GM19395 (cell line): ENCODE measurements around the gene NPR3.

ENCODE experiments used
- ATAC-seq: cut with Tn5 transposase; IDR thresholded peaks from one replicate; pipeline ENCODE4 v1.9.1; 2021; ENCODE audit warnings: mild to moderate bottlenecking, moderate library complexity; ENCODE audit not compliant: unreplicated experiment

The NPR3 gene

GRCh38 chr5:32711681-32712480, 760 bp downstream of the NPR3 start:
- no peak for ATAC-seq

- no peak for ATAC-seq
These were observed 1.6 kb downstream of the NPR3 start for GRCh38 chr5:32712481-32713360.

- ATAC-seq, result no peak
These were observed 2.2 kb downstream of the NPR3 start for GRCh38 chr5:32713361-32713769.

- no peak for ATAC-seq
These were observed 2.8 kb downstream of the NPR3 start for GRCh38 chr5:32713770-32714381.

GRCh38 chr5:32714836-32715235, 3.7 kb downstream of the NPR3 start:
- ATAC-seq, result no peak

- ATAC-seq, result no peak
These were observed 9.2 kb downstream of the NPR3 start for GRCh38 chr5:32720300-32720699.

- ATAC-seq, result no peak
These were observed 10.5 kb downstream of the NPR3 start for GRCh38 chr5:32721626-32722025.

GRCh38 chr5:32722957-32723356, 11.8 kb downstream of the NPR3 start:
- ATAC-seq, result no peak

- no peak for ATAC-seq
These were observed 13.4 kb downstream of the NPR3 start for GRCh38 chr5:32724526-32724925.

GRCh38 chr5:32726086-32726557, 15.0 kb downstream of the NPR3 start:
- ATAC-seq, result no peak

- ATAC-seq, result no peak
These were observed 18.5 kb downstream of the NPR3 start for GRCh38 chr5:32729651-32730050.

- ATAC-seq, result no peak
These were observed 22.6 kb downstream of the NPR3 start for GRCh38 chr5:32733590-32734340.

- no peak for ATAC-seq
These were observed 23.8 kb downstream of the NPR3 start for GRCh38 chr5:32734827-32735378.

GRCh38 chr5:32735512-32735911, 24.4 kb downstream of the NPR3 start:
- ATAC-seq, result no peak

GRCh38 chr5:32736842-32737241, 25.7 kb downstream of the NPR3 start:
- no peak for ATAC-seq

GRCh38 chr5:32740651-32741050, 29.5 kb downstream of the NPR3 start:
- ATAC-seq, result no peak

- no peak for ATAC-seq
These were observed 34.2 kb downstream of the NPR3 start for GRCh38 chr5:32745317-32745716.

GRCh38 chr5:32752411-32752810, 41.3 kb downstream of the NPR3 start:
- no peak for ATAC-seq

- ATAC-seq, result no peak
These were observed 41.9 kb downstream of the NPR3 start for GRCh38 chr5:32753051-32753450.

- no peak for ATAC-seq
These were observed 42.6 kb downstream of the NPR3 start for GRCh38 chr5:32753765-32754164.
